ACC112 (cell line): ENCODE results near the gene CDX2.

ENCODE experiments used
- H2AFZ ChIP-seq: fragments of 200-600 bp; sonication (generic); one replicate; pipeline ENCODE4 v1.6.0; 2017; ENCODE audit warnings: antibody characterized with exemption, low read length; ENCODE audit not compliant: unreplicated experiment
- H3K27ac ChIP-seq: fragments of 200-600 bp; sonication (generic); 2 replicates; pipeline ENCODE4 v1.5.1; 2014; ENCODE audit warnings: low read depth, mild to moderate bottlenecking, antibody characterized with exemption, low read length, moderate library complexity
- H3K27me3 ChIP-seq: fragments of 200-600 bp; sonication (generic); 2 replicates; pipeline ENCODE4 v1.6.1; 2014; ENCODE audit warnings: mild to moderate bottlenecking, antibody characterized with exemption, low read length, moderate library complexity, mixed read lengths; ENCODE audit not compliant: insufficient read depth
- H3K36me3 ChIP-seq: fragments of 200-600 bp; sonication (generic); 2 replicates; pipeline ENCODE4 v1.6.1; 2016; ENCODE audit warnings: mild to moderate bottlenecking, antibody characterized with exemption, low read length, moderate library complexity, mixed read lengths; ENCODE audit not compliant: insufficient read depth
- H3K4me1 ChIP-seq: fragments of 200-600 bp; sonication (generic); one replicate; pipeline ENCODE4 v1.6.1; 2016; ENCODE audit warnings: low read length, mixed read lengths; ENCODE audit not compliant: insufficient read depth, unreplicated experiment, control insufficient read depth
- H3K4me3 ChIP-seq: fragments of 200-600 bp; sonication (generic); 2 replicates; pipeline ENCODE4 v1.5.1; 2014; ENCODE audit warnings: mild to moderate bottlenecking, low read depth, low read length
- H3K79me2 ChIP-seq: fragments of 200-600 bp; sonication (generic); one replicate; pipeline ENCODE4 v1.6.0; 2016; ENCODE audit warnings: low read length; ENCODE audit not compliant: control insufficient read depth, unreplicated experiment, insufficient read depth

Gene CDX2

GRCh38 chr13:28000567-28000966 lies 31.5 kb upstream of the CDX2 start:
- Histone ChIP-seq H3K4me3 (no peak overlapping the region), H3K27ac (no peak overlapping the region), H3K79me2 (no peaks in the 10 kb centered on the region), H3K27me3 (peaks cover 9% of the 10 kb centered on the region; the same call in 1 of the 2 replicates), H3K36me3 (no peaks in the 10 kb centered on the region), H2AFZ (no peak overlapping the region), H3K4me1 (no peaks in the 10 kb centered on the region)

DNA sequence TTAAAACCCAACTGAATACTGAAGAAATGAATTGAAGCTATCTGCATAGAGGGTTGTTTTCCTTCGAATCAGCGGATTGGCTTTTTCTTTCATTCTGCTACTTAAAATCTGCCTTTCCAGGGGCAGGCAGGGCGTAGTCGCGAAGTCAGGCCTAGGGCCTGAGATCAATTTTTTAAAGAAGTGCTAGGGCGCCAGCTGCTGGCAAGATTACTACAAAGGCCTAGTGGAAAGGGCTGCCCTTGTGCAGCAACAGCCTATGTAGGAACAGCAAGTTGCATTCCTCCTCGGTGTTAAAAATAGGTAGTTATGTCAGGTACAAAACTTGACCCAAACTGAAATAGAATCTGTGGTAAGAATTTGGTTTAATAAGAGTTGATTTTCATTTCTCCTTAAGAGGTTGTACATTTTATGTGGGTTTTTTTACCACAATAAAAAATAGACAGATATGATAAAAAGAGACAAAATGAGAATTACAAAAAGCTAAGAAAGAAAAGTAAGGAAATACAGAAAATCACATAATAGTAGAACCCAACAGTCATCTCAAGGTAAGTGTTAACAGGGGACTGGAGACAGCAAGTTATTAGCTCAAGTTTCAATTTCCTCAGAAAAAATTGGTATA lies 28.9 kb upstream of the CDX2 start:
- Histone ChIP-seq H2AFZ (no peak overlapping the region), H3K27ac (no peak overlapping the region)

DNA sequence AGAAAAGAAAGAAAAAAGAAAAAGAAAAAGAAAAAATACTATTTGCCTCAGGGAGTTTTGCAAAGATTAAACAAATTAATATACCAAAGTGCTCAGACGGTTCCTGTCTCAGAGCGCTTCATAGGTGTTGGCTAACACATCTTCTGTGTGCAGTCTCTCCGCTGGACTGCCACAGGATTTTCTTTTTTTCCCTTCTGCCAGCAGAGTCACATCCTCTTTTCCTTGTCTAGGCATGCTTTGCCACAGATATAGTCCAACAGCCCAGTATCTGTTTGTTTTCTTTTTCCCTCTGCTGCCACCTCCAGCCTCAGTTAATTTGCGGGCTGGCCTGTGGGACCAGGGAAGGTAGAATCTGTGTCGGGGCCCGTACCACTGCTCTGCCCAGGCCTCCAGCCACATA lies 22.8 kb upstream of the CDX2 start:
- H3K27me3 ChIP-seq = peaks cover 44% of the 10 kb centered on the region
- no peaks in the 10 kb centered on the region for H3K4me1 ChIP-seq
- H2AFZ ChIP-seq = no peak overlapping the region
- H3K79me2 ChIP-seq = no peaks in the 10 kb centered on the region
- H3K4me3 ChIP-seq = no peak overlapping the region
- no peaks in the 10 kb centered on the region for H3K36me3 ChIP-seq
- no peak overlapping the region for H3K27ac ChIP-seq

More for the DNA sequence above, 28.9 kb upstream of the CDX2 start:
- Histone ChIP-seq H3K4me3 (no peak overlapping the region), H3K4me1 (no peaks in the 10 kb centered on the region), H3K79me2 (no peaks in the 10 kb centered on the region), H3K27me3 (peaks cover 20% of the 10 kb centered on the region), H3K36me3 (no peaks in the 10 kb centered on the region)

- no peaks in the 10 kb centered on the region for H3K4me1 ChIP-seq
- no peak within 1 kb of the TSS for H3K27ac ChIP-seq
- no peaks in the 10 kb centered on the region for H3K36me3 ChIP-seq
- no peak within 1 kb of the TSS for H3K4me3 ChIP-seq
- H3K79me2 ChIP-seq = no peaks in the 10 kb centered on the region
- H2AFZ ChIP-seq = no peak within 1 kb of the TSS
- peaks cover 56% of the 10 kb centered on the region for H3K27me3 ChIP-seq
Measured at GRCh38 chr13:27988520-27988919, 19.4 kb upstream of the CDX2 start, which contains the start of gene URAD. Gene URAD, minus strand, starts transcription at chr13:27988693. Its CDS starts 56 bp downstream, at chr13:27988637.

GRCh38 chr13:27985600-27985999 lies 16.5 kb upstream of the CDX2 start:
- Histone ChIP-seq H3K79me2 (no peaks in the 10 kb centered on the region), H3K4me1 (no peaks in the 10 kb centered on the region), H3K4me3 (no peak overlapping the region), H2AFZ (no peak overlapping the region), H3K27me3 (peaks cover 75% of the 10 kb centered on the region), H3K36me3 (no peaks in the 10 kb centered on the region), H3K27ac (no peak overlapping the region)

DNA sequence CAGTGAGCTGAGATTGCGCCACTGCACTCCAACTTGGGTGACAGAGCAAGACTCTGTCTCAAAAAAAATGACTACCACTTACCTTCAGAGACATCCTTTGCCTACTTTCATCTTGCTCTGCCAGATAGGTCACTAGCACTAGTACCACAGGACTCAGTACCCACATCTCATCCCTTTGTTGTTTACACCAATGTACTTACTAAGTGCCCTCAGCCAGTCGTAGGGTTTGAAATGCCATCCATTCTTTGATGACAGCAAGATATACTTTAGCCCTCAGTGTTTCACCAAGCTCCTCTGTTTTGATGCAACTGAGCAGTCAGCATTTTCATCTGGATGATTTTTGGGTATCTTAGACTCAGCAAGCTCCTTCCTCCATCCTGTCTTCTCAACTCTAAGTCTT lies 13.2 kb upstream of the CDX2 start:
- no peak overlapping the region for H3K4me3 ChIP-seq
- H3K27me3 ChIP-seq = peaks cover 88% of the 10 kb centered on the region
- H3K27ac ChIP-seq = no peak overlapping the region

GRCh38 chr13:27981006-27981708 lies 12.0 kb upstream of the CDX2 start:
- no peak overlapping the region for H2AFZ ChIP-seq
- no peak overlapping the region for H3K4me3 ChIP-seq
- H3K4me1 ChIP-seq = no peaks in the 10 kb centered on the region
- no peaks in the 10 kb centered on the region for H3K36me3 ChIP-seq
- no peaks in the 10 kb centered on the region for H3K79me2 ChIP-seq
- no peak overlapping the region for H3K27ac ChIP-seq
- H3K27me3 ChIP-seq = peaks cover 87% of the 10 kb centered on the region

More for the DNA sequence above, 13.2 kb upstream of the CDX2 start:
- Histone ChIP-seq H2AFZ (no peak overlapping the region), H3K79me2 (no peaks in the 10 kb centered on the region), H3K36me3 (no peaks in the 10 kb centered on the region), H3K4me1 (no peaks in the 10 kb centered on the region)

GRCh38 chr13:27980280-27980998 lies 11.3 kb upstream of the CDX2 start:
- Histone ChIP-seq H3K27me3 (peaks cover 87% of the 10 kb centered on the region), H2AFZ (no peak overlapping the region), H3K36me3 (no peaks in the 10 kb centered on the region), H3K27ac (no peak overlapping the region), H3K4me1 (no peaks in the 10 kb centered on the region), H3K4me3 (no peak overlapping the region), H3K79me2 (no peaks in the 10 kb centered on the region)

GRCh38 chr13:27979765-27980279 lies 10.7 kb upstream of the CDX2 start:
- Histone ChIP-seq H3K79me2 (no peaks in the 10 kb centered on the region), H3K27ac (no peak overlapping the region), H3K36me3 (no peaks in the 10 kb centered on the region), H3K4me1 (no peaks in the 10 kb centered on the region), H3K27me3 (peaks cover 91% of the 10 kb centered on the region), H3K4me3 (no peak overlapping the region), H2AFZ (no peak overlapping the region)

DNA sequence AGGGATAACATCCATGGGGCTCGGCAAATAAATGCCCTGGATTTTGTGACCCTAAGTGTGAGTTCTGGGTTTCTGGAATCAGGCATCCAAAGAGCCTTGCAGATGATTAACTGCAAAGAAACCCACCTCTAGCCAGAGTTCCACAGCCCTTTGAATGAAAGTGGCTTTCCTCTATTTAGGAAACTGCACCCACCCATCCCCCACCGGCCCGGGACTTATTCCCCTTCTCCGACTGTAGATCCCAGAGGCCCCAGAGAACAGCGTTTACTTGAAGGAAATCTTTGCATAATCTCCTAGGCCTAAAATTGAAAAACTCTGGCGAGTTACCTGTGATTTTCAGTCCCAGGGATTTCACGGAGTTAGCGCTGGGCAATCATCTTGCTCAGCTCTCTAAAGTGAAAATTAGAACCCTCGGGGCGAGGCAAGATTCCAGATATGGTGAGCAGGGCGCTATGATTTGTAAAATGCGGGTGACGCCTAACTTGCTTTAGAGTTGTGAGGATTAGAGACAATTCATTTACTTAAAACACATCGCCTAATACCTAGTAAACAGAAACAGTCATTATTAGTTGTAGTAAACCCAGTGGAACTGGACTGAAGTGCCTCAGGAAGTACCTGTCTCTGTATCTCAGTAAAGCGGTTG lies 10.0 kb upstream of the CDX2 start:
- Histone ChIP-seq H2AFZ (no peak overlapping the region), H3K4me1 (no peaks in the 10 kb centered on the region), H3K36me3 (no peaks in the 10 kb centered on the region), H3K27me3 (peaks cover 98% of the 10 kb centered on the region), H3K79me2 (no peaks in the 10 kb centered on the region), H3K4me3 (no peak overlapping the region), H3K27ac (no peak overlapping the region)
